Astrocyte of the spinal cord (primary cell): ENCODE measurements around the gene AOAH.

Experiments
- DNase-seq: peaks from one replicate; pipeline ENCODE4 v3.0.0; 2011; ENCODE audit warnings: low read depth, low spot score
- H3K4me3 ChIP-seq: 2 replicates; pipeline ENCODE4 v1.5.1; 2011; ENCODE audit warnings: low read depth, mild to moderate bottlenecking, low read length, moderate library complexity
- CTCF ChIP-seq: IDR thresholded peaks from 2 replicates; pipeline ENCODE4 v1.5.1; 2012; ENCODE audit warnings: low read depth, mild to moderate bottlenecking, low read length, inconsistent platforms
- in situ Hi-C: cut with HindIII; loops from 2 replicates; pipeline ENCODE4 v1.10.0; 2017; ENCODE audit warnings: low sequenced_read_pairs

The AOAH gene

GRCh38 chr7:36522453-36523007 is 201.8 kb downstream of the AOAH start:
- no peak for TF ChIP-seq CTCF
- in situ Hi-C loops = no loop called here
- H3K4me3 ChIP-seq = no peak overlapping the region
- DNase-seq = no peak

DNA sequence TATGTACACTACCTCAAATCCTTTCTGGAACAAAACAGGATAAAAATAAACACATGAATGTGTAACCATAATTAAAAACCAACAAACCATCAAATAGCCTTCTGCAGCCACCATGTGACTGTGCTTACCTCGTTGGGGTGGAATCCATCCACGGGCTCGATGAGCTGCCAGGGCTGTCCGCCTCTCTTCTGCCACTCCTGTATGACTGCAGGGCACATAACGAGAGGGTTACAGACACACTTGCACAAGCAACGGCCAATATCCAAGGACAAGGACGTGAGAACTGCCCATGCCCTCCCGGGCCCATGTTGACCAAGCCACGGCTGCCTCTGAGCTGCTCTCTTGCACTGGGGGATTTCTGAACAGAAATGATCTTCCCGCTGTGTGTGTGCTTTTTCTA is 202.4 kb downstream of the AOAH start:
- TF ChIP-seq CTCF = no peak
- DNase-seq = no peak
- in situ Hi-C loops = no loop called here
- H3K4me3 ChIP-seq = no peak overlapping the region

- in situ Hi-C loops = no loop called here
- DNase-seq = no peak
- no peak overlapping the region for H3K4me3 ChIP-seq
- no peak for TF ChIP-seq CTCF
Measured at GRCh38 chr7:36521133-36521532, 203.2 kb downstream of the AOAH start.

DNA sequence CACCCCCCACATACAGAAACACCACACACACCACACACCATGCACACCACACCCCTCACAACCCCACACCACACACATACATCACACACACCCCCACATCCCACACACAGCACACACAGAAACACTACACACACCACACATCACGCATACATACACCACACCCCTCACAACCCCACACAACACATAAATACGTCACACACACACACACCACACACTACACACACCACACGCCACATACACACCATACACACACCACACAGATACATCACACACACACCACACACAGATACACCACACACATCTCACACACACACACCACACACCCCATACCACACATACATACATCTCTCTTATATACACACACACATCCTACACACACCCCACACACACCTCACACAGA is 208.4 kb downstream of the AOAH start:
- no peak overlapping the region for H3K4me3 ChIP-seq
- DNase-seq = no peak
- TF ChIP-seq CTCF = no peak
- in situ Hi-C loops = no loop called here

DNA sequence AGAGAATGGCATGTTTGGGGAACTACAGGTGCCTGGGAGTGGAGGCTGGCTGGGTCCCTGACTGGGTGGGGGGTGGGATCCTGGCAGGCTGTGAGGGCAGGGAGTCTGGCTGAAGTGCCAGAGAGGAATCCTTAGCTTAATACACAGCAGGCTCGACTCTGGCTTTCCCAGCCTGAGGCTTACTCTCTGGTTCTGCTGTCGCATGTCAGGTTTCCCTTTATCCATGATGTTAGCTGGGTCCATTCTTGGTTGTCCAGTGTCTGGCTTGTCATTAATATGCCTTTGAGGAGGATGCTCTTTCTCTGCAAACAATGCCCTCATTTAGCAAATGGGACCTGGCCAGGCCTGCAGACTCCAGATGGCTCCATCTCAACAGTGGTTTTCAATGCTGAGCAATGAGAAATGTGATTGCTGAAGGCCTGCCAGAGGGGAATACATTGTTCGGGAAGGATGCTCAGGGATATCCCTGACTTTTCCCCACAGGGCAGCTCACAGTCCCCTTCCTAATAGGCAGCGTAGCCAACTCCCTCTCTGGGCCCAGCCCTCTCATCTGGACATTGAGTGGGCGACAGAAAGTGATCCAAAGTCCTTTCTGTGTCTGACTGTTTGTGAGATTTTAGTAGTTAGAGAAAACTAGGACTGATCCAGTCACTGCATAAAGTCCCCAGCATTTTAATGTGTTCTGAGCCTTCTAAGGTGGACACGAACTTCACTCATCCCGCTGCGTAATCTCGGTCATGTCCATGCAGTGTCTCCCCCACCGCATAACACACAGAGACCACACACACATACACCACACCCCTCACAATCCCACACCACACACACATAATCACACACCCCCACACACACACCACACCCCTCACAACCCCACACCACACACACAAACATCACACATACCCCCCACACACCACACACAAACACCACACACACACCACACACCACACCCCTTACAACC is 209.7 kb downstream of the AOAH start:
- in situ Hi-C loops = no loop called here
- no peak for DNase-seq
- no peak for TF ChIP-seq CTCF
- no peak overlapping the region for H3K4me3 ChIP-seq

DNA sequence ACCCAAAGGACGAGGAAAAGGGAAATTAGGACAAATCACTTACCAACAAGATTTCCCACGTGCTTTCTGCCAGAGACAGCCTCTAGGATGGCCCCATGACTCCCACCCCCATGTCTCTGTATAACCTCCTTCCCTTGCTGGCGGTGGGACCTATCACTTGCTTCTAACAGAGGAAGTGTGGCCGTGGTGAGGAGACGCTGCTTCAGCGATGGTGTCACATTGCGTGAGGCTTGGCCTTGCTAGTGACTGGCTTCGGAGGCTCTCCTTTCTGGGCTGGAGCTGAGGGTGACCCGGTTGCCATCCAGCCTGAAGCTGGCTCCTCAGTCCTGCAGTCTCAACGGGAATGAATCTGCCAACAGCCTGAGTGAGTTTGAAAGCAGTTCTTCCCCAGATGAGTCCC is 210.9 kb downstream of the AOAH start:
- DNase-seq = no peak
- in situ Hi-C loops = no loop called here
- TF ChIP-seq CTCF = no peak
- H3K4me3 ChIP-seq = no peak overlapping the region
